Measurements from ENCODE around the gene TMEM131L.
"Not testable (repeated sequence)": the region's sequence is repeated elsewhere in the genome, so short reads cannot be mapped to it uniquely, and the experiment has no call there.

Gene TMEM131L

GRCh38 chr4:153506341-153507309 is 40.5 kb downstream of the TMEM131L start:
- no peak for DNase-seq

- DNase-seq, result no peak
Observed at GRCh38 chr4:153507310-153508073, 41.3 kb downstream of the TMEM131L start.

GRCh38 chr4:153509212-153509611 is 43.1 kb downstream of the TMEM131L start:
- not testable (repeated sequence) for DNase-seq

- DNase-seq, result no peak
Observed at GRCh38 chr4:153509724-153510123, 43.6 kb downstream of the TMEM131L start.

GRCh38 chr4:153510252-153511001 is 44.3 kb downstream of the TMEM131L start:
- DNase-seq, result no peak

GRCh38 chr4:153511104-153511503 is 44.9 kb downstream of the TMEM131L start:
- no peak for DNase-seq

- no peak for DNase-seq
Observed at GRCh38 chr4:153512162-153512852, 46.1 kb downstream of the TMEM131L start.

- DNase-seq, result no peak
Observed at GRCh38 chr4:153512952-153513500, 46.9 kb downstream of the TMEM131L start.

GRCh38 chr4:153513596-153513995 is 47.4 kb downstream of the TMEM131L start:
- DNase-seq, result peak; percentile 44

GRCh38 chr4:153514001-153514526 is 47.9 kb downstream of the TMEM131L start:
- peak; percentile 65 for DNase-seq

- no peak for DNase-seq
Observed at GRCh38 chr4:153514688-153515426, 48.7 kb downstream of the TMEM131L start.

- DNase-seq, result no peak
Observed at GRCh38 chr4:153517159-153517558, 51.0 kb downstream of the TMEM131L start.

- no peak for DNase-seq
Observed at GRCh38 chr4:153518001-153518400, 51.8 kb downstream of the TMEM131L start.

GRCh38 chr4:153518637-153519389 is 52.7 kb downstream of the TMEM131L start:
- DNase-seq, result no peak

- no peak for DNase-seq
Observed at GRCh38 chr4:153519687-153520086, 53.5 kb downstream of the TMEM131L start.

- DNase-seq, result no peak
Observed at GRCh38 chr4:153520227-153520626, 54.1 kb downstream of the TMEM131L start.

- peak; percentile 16 for DNase-seq
Observed at GRCh38 chr4:153520801-153521329, 54.7 kb downstream of the TMEM131L start.

- DNase-seq, result no peak
Observed at GRCh38 chr4:153521478-153521877, 55.3 kb downstream of the TMEM131L start.

- no peak for DNase-seq
Observed at GRCh38 chr4:153521999-153522801, 56.0 kb downstream of the TMEM131L start.
